ENCODE results near the gene CYP2A7.
"Not testable (repeated sequence)": the region's sequence is repeated elsewhere in the genome, so short reads cannot be mapped to it uniquely, and the experiment has no call there.

The CYP2A7 gene

DNA sequence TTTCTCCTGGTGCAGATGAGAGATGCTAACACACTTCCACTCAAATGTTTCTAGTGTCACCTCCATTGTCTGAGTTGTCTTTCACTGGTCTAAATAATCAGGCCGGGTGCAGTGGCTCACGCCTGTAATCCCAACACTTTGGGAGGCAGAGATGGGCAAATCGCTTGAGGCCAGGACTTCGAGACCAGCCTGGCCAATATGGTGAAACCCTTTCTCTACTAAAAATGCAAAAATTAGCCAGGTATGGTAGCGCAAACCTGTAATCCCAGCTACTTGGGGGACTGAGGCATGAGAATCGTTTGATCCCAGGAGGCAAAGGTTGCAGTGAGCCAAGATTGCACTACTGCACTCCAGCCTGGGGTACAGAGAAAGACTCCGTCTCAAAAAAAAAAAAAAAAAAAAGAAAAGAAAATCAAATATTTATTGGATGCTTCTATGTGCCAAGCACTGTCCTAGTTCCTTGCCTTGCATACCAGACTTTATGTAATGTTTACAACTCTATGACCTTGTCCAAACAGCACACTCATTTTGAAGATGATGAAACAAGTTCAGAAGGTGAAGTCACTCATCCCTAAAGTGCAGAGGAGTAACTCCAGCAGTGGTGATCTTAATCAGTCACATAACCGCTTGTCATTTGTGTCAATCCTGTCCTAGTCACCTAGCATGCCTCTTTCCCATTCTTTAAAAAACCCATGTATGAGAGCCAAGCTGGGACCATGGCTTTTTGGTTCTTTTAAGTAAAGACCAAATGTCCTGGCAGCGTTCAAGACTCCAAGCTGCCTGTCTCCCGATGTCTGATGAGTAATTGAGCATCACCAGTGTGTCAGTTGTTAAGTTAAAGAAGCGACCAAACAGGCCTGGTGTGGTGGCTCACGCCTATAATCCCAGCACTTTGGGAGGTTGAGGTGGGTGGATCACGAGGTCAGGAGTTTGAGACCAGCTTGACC lies 15.1 kb upstream of the CYP2A7 start:
- DNase-seq = not testable (repeated sequence)

DNA sequence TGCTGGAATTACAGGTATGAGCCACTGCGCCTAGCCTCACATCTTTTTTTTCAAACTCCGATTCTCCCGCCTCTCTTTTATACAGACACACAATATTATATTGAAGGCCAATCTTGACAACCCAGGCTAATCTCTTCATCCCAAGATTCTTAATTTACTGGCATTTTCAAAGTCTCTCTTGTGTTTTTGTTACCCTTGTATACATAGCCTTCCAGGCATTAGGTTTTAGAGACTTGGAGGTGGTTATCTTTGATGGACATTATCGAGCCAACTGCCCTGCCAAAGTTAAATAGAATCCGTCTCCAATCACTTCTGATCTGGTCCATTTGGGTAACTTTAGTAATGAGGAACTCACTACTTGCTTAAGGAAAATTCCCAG lies 14.4 kb upstream of the CYP2A7 start:
- no peak for DNase-seq

- no peak for DNase-seq
Measured at GRCh38 chr19:40893112-40893511, 11.1 kb upstream of the CYP2A7 start.

DNA sequence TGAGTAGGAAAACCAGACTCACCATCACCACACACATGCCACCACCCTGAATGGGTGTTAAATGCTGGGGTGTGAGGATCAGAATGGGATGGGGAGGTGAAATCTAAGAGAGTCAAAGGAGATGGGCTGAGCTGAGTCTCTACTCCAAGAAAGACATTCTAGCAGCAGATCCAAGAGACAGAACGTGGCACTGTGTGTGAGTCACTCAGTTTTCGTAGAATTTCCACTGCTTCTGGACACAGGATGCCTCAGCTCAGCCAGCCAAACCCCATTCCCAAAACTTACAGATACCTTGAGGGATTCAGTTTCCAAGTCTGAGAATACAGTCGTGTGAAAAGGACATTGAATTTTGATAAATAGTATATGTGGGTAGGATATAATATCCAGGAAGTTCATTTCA lies 7.3 kb upstream of the CYP2A7 start:
- DNase-seq = no peak

DNA sequence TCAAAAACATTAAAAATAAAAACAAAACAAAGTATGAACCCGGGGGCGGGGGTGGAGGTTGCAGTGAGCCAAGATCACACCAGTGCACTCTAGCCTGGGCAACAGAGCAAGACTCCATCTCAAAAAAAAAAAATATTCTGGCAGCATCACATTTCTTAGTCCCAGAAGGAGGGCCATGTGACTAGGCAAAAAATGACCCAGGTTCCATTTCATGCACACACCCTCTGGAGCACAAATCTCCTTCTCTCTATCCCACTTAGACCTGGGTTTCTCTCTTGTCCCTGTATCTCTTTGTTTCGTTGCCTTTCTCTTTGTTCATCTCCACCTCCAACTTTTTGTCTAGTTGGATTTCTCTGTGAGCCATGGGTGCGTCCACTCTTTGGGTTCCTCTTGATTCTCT lies 6.2 kb upstream of the CYP2A7 start:
- DNase-seq = no peak

GRCh38 chr19:40884187-40884931 lies 2.3 kb upstream of the CYP2A7 start:
- DNase-seq = not testable (repeated sequence)

DNA sequence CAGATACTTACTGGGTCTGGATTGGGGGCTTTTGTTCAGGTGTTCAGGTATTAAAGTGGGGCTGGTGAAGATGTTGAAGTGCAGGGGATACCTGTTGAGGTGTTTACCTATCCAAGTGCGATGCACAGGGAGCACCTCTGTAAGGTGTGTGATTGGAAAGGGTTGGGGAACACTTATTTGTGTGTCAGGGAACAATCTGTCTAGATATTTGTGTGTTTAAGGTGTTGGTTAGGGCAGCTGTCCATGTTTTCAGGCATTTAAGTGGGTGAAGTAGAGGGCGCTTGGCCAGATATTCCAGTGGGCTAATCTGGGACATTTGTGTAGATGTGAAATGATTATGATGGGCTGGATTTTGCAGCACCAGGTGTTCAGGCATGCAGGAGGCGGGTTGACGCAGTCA lies 2.7 kb downstream of the CYP2A7 start:
- DNase-seq = not testable (repeated sequence)

GRCh38 chr19:40875526-40875951 lies 6.5 kb downstream of the CYP2A7 start:
- DNase-seq = peak; percentile 13 to 37

DNA sequence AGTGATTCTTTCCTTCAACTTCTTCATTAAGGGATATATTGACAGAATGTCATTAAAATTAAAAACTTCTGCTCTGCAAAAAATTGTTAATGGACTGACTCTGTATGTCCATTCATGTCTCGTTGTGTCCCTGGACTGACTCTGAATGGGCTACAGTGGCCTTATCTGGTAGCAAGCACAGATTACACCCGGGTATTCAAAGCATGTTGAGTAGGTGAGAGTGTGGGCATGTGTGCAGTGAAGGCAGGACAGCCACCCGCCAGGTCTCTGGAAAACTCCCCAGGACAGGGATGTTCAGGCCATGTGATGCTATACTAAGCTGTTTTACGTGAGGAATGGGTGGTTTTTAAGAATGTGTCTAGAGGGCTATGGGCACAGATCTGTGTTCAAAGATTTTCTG lies 7.2 kb downstream of the CYP2A7 start:
- not testable (repeated sequence) for DNase-seq

GRCh38 chr19:40873873-40874272 lies 8.2 kb downstream of the CYP2A7 start:
- not testable (repeated sequence) for DNase-seq

DNA sequence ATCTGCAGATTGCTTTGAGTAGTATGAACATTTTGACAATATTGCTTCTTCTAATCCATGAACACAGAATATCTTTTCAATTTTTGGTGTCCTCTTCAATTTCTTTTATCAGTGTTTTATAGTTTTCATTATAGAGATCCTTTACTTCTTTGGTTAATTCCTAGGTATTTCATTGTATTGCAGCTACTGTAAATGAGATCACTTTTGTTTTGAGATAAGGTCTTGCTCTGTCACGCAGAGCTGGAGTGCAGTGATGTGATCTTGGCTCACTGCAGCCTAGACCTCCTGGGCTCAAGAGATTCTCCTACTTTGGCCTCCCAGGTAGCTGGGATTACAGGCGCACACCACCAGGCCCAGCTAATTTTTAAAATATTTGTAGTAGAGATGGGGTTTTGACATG lies 9.8 kb downstream of the CYP2A7 start:
- DNase-seq = no peak

- no peak for DNase-seq
Measured at GRCh38 chr19:40867701-40868100, 14.3 kb downstream of the CYP2A7 start.

- DNase-seq = not testable (repeated sequence)
Measured at GRCh38 chr19:40864739-40865496, 17.1 kb downstream of the CYP2A7 start.

GRCh38 chr19:40862785-40863184 lies 19.2 kb downstream of the CYP2A7 start:
- no peak for DNase-seq

- DNase-seq = no peak
Measured at GRCh38 chr19:40862333-40862732, 19.7 kb downstream of the CYP2A7 start.

DNA sequence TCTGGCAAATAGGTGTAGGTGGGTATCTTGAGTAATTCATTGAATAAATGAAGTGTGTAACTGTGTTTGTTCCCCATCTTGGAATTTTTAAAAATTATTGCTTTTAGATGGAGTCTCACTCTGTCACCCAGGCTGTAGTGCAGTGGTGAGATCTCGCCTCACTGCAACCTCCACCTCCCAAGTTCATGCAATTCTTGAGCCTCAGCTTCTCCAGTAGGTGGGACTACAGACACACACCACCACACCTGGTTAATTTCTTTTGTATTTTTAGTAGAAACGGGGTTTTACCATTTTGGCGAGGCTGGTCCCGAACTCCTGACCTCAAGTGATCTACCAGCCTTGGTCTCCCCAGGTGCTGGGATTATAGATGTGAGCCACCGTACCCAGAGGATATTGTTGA lies 23.9 kb downstream of the CYP2A7 start:
- DNase-seq = no peak

GRCh38 chr19:40852467-40853152 lies 29.4 kb downstream of the CYP2A7 start:
- not testable (repeated sequence) for DNase-seq

GRCh38 chr19:40850277-40850676 lies 31.8 kb downstream of the CYP2A7 start, which contains the start of gene CYP2A6:
Gene CYP2A6, minus strand, starts transcription at chr19:40850447. Its CDS starts 21 bp downstream, at chr19:40850426.
- not testable (repeated sequence) for DNase-seq

DNA sequence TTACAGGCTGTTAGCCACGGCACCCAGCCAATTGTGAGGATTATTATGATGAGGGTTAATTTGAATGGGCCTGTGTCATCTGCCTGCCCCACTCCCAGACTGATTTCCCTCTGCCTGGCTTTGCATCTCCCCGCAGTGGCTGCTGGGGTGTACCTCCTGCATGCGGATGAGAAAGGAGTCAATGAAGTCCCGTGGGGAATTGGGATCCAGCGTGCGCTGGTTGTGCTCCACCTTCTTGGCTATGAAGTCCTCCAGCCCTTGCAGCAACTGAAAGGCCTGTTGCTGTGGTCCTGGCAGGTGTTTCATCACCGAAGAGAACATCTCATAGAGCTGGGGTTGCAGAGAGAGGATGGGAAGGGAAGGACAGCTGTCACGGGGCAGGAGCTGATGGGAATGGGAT lies 35.3 kb downstream of the CYP2A7 start:
- not testable (repeated sequence) for DNase-seq

- DNase-seq = not testable (repeated sequence)
Measured at GRCh38 chr19:40843653-40844052, 38.4 kb downstream of the CYP2A7 start.

DNA sequence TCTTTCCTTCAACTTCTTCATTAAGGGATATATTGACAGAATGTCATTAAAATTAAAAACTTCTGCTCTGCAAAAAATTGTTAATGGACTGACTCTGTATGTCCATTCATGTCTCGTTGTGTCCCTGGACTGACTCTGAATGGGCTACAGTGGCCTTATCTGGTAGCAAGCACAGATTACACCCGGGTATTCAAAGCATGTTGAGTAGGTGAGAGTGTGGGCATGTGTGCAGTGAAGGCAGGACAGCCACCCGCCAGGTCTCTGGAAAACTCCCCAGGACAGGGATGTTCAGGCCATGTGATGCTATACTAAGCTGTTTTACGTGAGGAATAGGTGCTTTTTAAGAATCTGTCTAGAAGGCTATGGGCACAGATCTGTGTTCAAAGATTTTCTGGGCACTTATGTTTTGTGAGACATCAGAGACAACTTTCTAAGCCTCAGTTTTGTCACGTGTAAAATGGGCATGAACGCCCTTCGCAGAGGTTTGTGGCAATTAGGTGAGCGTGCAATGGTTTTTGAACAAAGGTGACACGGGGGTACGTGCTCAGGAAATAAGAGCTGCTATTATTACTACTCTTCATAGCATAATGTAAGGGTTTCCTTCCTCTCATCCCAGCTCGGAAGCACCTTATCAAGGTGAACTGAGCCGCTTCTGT lies 38.9 kb downstream of the CYP2A7 start:
- DNase-seq = not testable (repeated sequence)

DNA sequence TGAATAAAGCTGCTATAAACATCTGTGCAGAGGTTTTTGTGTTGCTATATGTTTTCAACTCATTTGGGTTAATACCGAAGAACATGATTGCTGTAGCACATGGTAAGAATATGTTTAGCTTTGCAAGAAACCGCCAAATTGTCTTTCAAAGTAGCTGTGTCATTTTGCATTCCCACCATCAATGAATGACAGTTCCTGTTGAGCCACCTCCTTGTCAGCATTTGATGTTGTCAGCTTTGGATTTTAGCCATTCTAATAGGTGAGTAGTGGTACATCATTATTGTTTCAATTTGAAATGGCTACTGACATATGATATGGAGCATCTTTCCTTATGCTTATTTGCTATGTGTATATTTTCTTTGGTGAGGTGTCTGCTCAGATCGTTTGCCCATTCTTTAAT lies 40.0 kb downstream of the CYP2A7 start:
- DNase-seq = not testable (repeated sequence)

Measured in inflammatory macrophage treated with lipopolysaccharide for 1 hour (primary cell).